T-helper 2 cell treated with Interferon-gamma antibody and Interleukin-4, amounts not matched to agents 5 μg/mL and 100 μg/mL, for 36 hours (primary cell): ENCODE data around the gene CCDC88A.
"Not testable (repeated sequence)": the region's sequence is repeated elsewhere in the genome, so short reads cannot be mapped to it uniquely, and the experiment has no call there.

Experiments used
- DNase-seq: peaks from one replicate; pipeline ENCODE4 v3.0.0; 2021; ENCODE audit warnings: low spot score
- H3K27ac Mint-ChIP-seq: one replicate; pipeline ENCODE4 v1.8.0; 2021; ENCODE audit warnings: mild to moderate bottlenecking, mixed read lengths
- H3K27me3 Mint-ChIP-seq: one replicate; pipeline ENCODE4 v1.8.0; 2021; ENCODE audit warnings: low read depth, mixed read lengths
- H3K36me3 Mint-ChIP-seq: one replicate; pipeline ENCODE4 v1.8.0; 2021; ENCODE audit warnings: low read depth, mixed read lengths
- H3K4me1 Mint-ChIP-seq: one replicate; pipeline ENCODE4 v1.8.0; 2021; ENCODE audit warnings: low read depth, mixed read lengths
- H3K4me3 Mint-ChIP-seq: one replicate; pipeline ENCODE4 v1.8.0; 2022; ENCODE audit warnings: mild to moderate bottlenecking, moderate library complexity, mixed read lengths
- H3K9me3 Mint-ChIP-seq: one replicate; pipeline ENCODE4 v1.8.0; 2021; ENCODE audit warnings: mixed read lengths

CCDC88A gene

GRCh38 chr2:55385516-55385915 is 34.1 kb downstream of the CCDC88A start:
- H3K36me3 Mint-ChIP-seq, H3K4me3 Mint-ChIP-seq, DNase-seq, H3K27ac Mint-ChIP-seq, H3K27me3 Mint-ChIP-seq, H3K4me1 Mint-ChIP-seq, H3K9me3 Mint-ChIP-seq: not testable (repeated sequence)

GRCh38 chr2:55384786-55385185 is 34.9 kb downstream of the CCDC88A start:
- no peaks in the 10 kb centered on the region for H3K9me3 Mint-ChIP-seq
- no peaks in the 10 kb centered on the region for H3K4me1 Mint-ChIP-seq
- no peak overlapping the region for H3K4me3 Mint-ChIP-seq
- no peaks in the 10 kb centered on the region for H3K27me3 Mint-ChIP-seq
- no peaks in the 10 kb centered on the region for H3K36me3 Mint-ChIP-seq
- no peak for DNase-seq
- no peak overlapping the region for H3K27ac Mint-ChIP-seq

DNA sequence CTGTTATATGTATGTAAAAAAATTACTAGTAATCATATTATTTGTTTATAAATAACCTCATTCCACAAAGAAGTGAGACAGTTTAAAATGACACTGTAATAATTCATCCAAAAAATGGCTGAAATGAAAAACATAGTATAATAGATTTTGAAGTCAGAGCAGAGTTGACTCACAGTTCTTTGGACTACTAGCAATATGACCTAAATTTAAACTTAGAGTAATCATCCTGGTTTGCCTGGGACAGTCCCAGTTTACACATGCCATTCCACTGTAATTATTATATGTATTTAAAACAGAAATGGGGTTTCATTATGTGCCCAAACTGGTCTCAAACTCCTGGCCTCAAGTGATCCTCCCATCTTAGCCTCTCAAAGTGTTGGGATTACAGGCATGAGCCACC is 48.3 kb downstream of the CCDC88A start:
- no peak overlapping the region for H3K27ac Mint-ChIP-seq
- no peaks in the 10 kb centered on the region for H3K9me3 Mint-ChIP-seq

GRCh38 chr2:55370208-55370607 is 49.4 kb downstream of the CCDC88A start:
- H3K4me1 Mint-ChIP-seq, result no peaks in the 10 kb centered on the region
- no peaks in the 10 kb centered on the region for H3K27me3 Mint-ChIP-seq
- H3K36me3 Mint-ChIP-seq, result no peaks in the 10 kb centered on the region
- H3K4me3 Mint-ChIP-seq, result no peak overlapping the region
- H3K9me3 Mint-ChIP-seq, result no peaks in the 10 kb centered on the region
- no peak overlapping the region for H3K27ac Mint-ChIP-seq
- DNase-seq, result no peak

More for the DNA sequence above, 48.3 kb downstream of the CCDC88A start:
- no peaks in the 10 kb centered on the region for H3K4me1 Mint-ChIP-seq
- no peak overlapping the region for H3K4me3 Mint-ChIP-seq
- no peaks in the 10 kb centered on the region for H3K27me3 Mint-ChIP-seq
- DNase-seq, result no peak
- H3K36me3 Mint-ChIP-seq, result no peaks in the 10 kb centered on the region

DNA sequence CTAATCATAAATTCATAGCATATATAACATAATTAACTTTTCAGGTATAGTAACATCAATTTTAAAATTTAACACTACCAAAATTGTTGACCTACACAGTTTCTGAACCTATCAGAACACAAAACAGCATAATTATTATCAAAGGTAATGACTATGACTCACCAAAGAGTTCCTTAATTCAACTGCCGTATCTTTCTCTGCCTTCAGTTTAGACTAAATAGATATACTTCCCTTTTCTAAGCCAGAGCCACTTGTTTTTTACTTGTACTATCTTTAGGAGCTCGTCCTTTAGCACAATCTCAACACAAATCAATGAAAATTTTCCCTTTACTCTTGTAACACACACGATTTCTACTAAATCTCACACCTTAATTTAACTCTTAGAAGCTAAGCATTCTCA is 54.4 kb downstream of the CCDC88A start:
- DNase-seq, result no peak
- Mint-ChIP-seq H3K36me3 (no peaks in the 10 kb centered on the region), H3K27me3 (no peaks in the 10 kb centered on the region), H3K27ac (no peak overlapping the region), H3K4me1 (no peaks in the 10 kb centered on the region), H3K9me3 (no peaks in the 10 kb centered on the region), H3K4me3 (no peak overlapping the region)

DNA sequence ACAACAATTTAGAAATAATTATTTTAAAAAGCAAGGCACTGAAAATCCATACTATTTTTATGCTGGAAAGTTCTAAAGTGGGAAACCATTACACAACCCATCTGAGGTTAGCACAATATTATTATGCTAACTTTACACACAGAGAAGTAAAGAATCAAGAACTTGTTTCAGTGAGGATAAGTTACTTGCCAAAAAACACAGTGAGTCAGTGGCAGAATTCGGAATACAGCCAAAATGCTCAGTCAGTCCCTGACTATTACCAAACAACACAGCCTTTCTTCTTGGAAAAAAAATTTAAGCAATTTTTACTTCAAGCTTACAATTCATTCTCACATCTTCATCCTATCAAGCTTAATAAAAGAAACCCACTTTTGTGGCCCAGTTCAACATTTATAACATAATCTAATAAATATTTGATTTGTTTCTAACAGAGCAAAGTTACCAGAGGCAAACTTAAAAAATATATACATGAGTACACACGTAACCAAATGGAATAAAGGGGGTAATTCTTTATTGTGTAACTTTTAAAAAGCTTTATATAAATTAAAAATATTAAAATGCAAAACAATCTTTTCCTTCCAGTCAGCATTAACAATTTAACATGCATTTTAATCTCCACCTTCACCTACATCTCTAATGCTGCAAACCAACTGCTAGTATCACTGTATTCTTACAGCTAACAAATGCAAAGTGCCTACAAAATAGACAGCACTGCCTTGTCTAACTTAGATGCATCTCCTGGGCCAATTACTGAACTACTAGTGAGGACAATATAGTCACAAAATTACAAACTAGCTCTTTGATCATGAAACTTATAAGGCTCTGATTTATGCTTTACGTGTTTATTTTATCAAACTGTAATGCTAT is 55.2 kb downstream of the CCDC88A start:
- H3K27ac Mint-ChIP-seq, result no peak overlapping the region
- no peaks in the 10 kb centered on the region for H3K4me1 Mint-ChIP-seq
- no peaks in the 10 kb centered on the region for H3K9me3 Mint-ChIP-seq
- H3K4me3 Mint-ChIP-seq, result no peak overlapping the region
- DNase-seq, result no peak
- no peaks in the 10 kb centered on the region for H3K27me3 Mint-ChIP-seq
- H3K36me3 Mint-ChIP-seq, result no peaks in the 10 kb centered on the region

- Mint-ChIP-seq H3K4me3 (no peak overlapping the region), H3K27me3 (peaks cover 2% of the 10 kb centered on the region), H3K9me3 (no peaks in the 10 kb centered on the region), H3K4me1 (no peaks in the 10 kb centered on the region), H3K36me3 (no peaks in the 10 kb centered on the region), H3K27ac (no peak overlapping the region)
- no peak for DNase-seq
Measured at GRCh38 chr2:55363636-55364035, 56.0 kb downstream of the CCDC88A start.

- no peak overlapping the region for H3K27ac Mint-ChIP-seq
- DNase-seq, result no peak
Measured at GRCh38 chr2:55361465-55362189, 58.0 kb downstream of the CCDC88A start.

DNA sequence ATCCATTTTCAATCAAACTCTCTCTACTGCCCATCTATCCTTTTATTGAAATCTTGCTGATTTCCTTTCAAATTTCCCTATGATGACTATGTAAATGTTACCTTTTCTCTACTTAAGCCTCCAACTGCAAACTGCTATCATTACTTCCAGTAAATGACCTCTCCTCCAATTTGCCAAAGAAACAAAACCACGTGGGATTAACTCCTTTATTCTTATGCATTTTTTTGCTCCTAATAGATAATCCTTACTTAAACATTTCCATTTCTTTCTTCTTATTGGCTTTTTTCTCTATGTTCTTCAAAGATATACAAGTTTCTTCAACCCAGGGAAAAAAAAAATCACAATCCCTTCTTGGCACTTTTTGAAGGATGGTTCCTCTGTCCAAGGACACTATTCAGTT is 61.2 kb downstream of the CCDC88A start:
- Mint-ChIP-seq H3K36me3 (peaks cover 3% of the 10 kb centered on the region), H3K4me3 (no peak overlapping the region), H3K9me3 (no peaks in the 10 kb centered on the region), H3K27me3 (peaks cover 6% of the 10 kb centered on the region), H3K27ac (no peak overlapping the region), H3K4me1 (no peaks in the 10 kb centered on the region)
- DNase-seq, result no peak

More at GRCh38 chr2:55361465-55362189, 58.0 kb downstream of the CCDC88A start:
- H3K4me1 Mint-ChIP-seq, result no peaks in the 10 kb centered on the region
- H3K4me3 Mint-ChIP-seq, result no peak overlapping the region
- no peaks in the 10 kb centered on the region for H3K9me3 Mint-ChIP-seq
- H3K36me3 Mint-ChIP-seq, result no peaks in the 10 kb centered on the region
- H3K27me3 Mint-ChIP-seq, result peaks cover 6% of the 10 kb centered on the region

- Mint-ChIP-seq H3K27ac (no peak overlapping the region), H3K4me3 (no peak overlapping the region), H3K27me3 (peaks cover 6% of the 10 kb centered on the region), H3K4me1 (no peaks in the 10 kb centered on the region), H3K9me3 (no peaks in the 10 kb centered on the region), H3K36me3 (peaks cover 3% of the 10 kb centered on the region)
- DNase-seq, result no peak
Measured at GRCh38 chr2:55357927-55358326, 61.7 kb downstream of the CCDC88A start.

- Mint-ChIP-seq H3K4me3 (no peak overlapping the region), H3K4me1 (no peaks in the 10 kb centered on the region), H3K9me3 (no peaks in the 10 kb centered on the region), H3K36me3 (peaks cover 3% of the 10 kb centered on the region), H3K27me3 (peaks cover 6% of the 10 kb centered on the region), H3K27ac (no peak overlapping the region)
- DNase-seq, result no peak
Measured at GRCh38 chr2:55357164-55357563, 62.5 kb downstream of the CCDC88A start.

DNA sequence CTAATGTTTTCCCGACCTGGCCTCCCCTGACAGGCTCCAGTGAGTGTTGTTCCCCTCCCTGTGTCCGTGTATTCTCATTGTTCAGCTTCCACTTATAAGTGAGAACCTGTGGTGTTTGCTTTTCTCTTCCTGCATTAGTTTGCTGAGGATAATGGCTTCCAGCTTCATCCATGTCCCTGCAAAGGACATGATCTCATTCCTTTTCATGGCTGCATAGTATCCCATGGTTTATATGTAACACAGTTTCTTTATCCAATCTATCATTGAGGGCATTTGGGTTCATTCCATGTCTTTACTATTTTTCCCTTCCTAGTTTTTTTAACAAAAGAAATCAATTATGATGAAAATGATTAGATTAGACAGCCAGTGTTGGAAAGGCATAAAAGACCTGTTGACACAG is 63.5 kb downstream of the CCDC88A start:
- H3K4me1 Mint-ChIP-seq, DNase-seq, H3K4me3 Mint-ChIP-seq, H3K27me3 Mint-ChIP-seq, H3K27ac Mint-ChIP-seq, H3K36me3 Mint-ChIP-seq, H3K9me3 Mint-ChIP-seq: not testable (repeated sequence)

DNA sequence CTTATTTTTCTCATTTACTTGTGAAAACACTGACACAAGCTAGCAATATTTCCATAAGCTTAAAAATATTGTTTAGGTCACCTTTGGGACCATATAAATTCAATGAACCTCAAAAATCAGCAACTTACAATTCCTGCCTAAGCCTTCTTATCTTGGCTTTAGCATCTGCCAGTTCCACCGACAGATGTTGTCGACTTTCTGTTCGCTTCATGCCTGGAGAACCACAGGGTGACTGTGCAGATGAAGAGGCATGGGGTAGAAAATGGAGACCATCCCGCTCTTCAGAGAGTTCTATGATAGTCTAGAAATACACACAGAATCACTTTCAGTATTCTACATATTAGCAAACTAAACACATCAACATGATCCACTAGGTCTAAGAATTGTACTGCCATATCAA is 64.2 kb downstream of the CCDC88A start:
- peaks cover 6% of the 10 kb centered on the region for H3K27me3 Mint-ChIP-seq
- no peaks in the 10 kb centered on the region for H3K4me1 Mint-ChIP-seq
- peaks cover 5% of the 10 kb centered on the region for H3K36me3 Mint-ChIP-seq
- no peaks in the 10 kb centered on the region for H3K9me3 Mint-ChIP-seq
- no peak overlapping the region for H3K27ac Mint-ChIP-seq
- no peak for DNase-seq
- no peak overlapping the region for H3K4me3 Mint-ChIP-seq

DNA sequence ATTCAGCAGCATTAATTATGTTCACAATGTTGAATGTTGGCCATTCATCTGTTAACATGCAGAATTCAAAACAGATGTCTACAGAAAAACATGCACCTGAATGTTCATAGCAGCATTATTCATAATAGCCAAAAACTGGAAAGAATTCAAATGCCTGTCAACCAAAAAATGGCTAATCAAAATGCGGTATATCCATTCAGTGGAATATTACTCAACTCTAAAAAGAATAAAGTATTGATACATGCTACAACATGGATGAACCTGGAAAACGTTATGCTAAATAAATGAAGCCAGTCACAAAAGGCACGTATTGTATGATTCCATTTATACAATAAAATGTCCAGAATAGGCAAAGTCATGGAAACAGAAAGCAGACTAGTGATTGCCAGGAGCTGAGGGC is 68.0 kb downstream of the CCDC88A start:
- H3K4me1 Mint-ChIP-seq, result no peaks in the 10 kb centered on the region
- H3K9me3 Mint-ChIP-seq, result no peaks in the 10 kb centered on the region
- no peak overlapping the region for H3K27ac Mint-ChIP-seq
- no peak overlapping the region for H3K4me3 Mint-ChIP-seq
- no peak for DNase-seq
- H3K36me3 Mint-ChIP-seq, result peaks cover 7% of the 10 kb centered on the region
- no peaks in the 10 kb centered on the region for H3K27me3 Mint-ChIP-seq
